GM18858 (cell line): Measurements from ENCODE around the gene HSD17B2.
"Not testable (repeated sequence)": the region's sequence is repeated elsewhere in the genome, so short reads cannot be mapped to it uniquely, and the experiment has no call there.

Experiments used
- ATAC-seq: cut with Tn5 transposase; IDR thresholded peaks from one replicate; pipeline ENCODE4 v1.9.1; 2021; ENCODE audit not compliant: unreplicated experiment

Gene HSD17B2

GRCh38 chr16:82118749-82119148 lies 83.7 kb downstream of the HSD17B2 start:
- no peak for ATAC-seq

- ATAC-seq: no peak
Observed at GRCh38 chr16:82119405-82119804, 84.4 kb downstream of the HSD17B2 start.

- no peak for ATAC-seq
Observed at GRCh38 chr16:82124651-82125050, 89.6 kb downstream of the HSD17B2 start.

- ATAC-seq: no peak
Observed at GRCh38 chr16:82129881-82130280, 94.8 kb downstream of the HSD17B2 start.

- ATAC-seq: no peak
Observed at GRCh38 chr16:82133798-82134197, 98.7 kb downstream of the HSD17B2 start.

GRCh38 chr16:82134846-82135245 lies 99.8 kb downstream of the HSD17B2 start:
- no peak for ATAC-seq

- ATAC-seq: no peak
Observed at GRCh38 chr16:82135844-82136243, 100.8 kb downstream of the HSD17B2 start.

- no peak for ATAC-seq
Observed at GRCh38 chr16:82136956-82137821, 102.1 kb downstream of the HSD17B2 start.

- no peak for ATAC-seq
Observed at GRCh38 chr16:82137822-82138167, 102.7 kb downstream of the HSD17B2 start.

- ATAC-seq: no peak
Observed at GRCh38 chr16:82138478-82139285, 103.6 kb downstream of the HSD17B2 start.

GRCh38 chr16:82139286-82139571 lies 104.2 kb downstream of the HSD17B2 start:
- ATAC-seq: not testable (repeated sequence)

GRCh38 chr16:82146556-82146955 lies 111.5 kb downstream of the HSD17B2 start:
- no peak for ATAC-seq

GRCh38 chr16:82146957-82147356 lies 111.9 kb downstream of the HSD17B2 start:
- no peak for ATAC-seq

- ATAC-seq: no peak
Observed at GRCh38 chr16:82147546-82147945, 112.5 kb downstream of the HSD17B2 start.
